IPS-18a (cell line): ENCODE data around the gene PALD1.

Experiments
- H3K27ac ChIP-seq: one replicate; pipeline ENCODE4 v1.5.1; 2013; ENCODE audit warnings: low read length
- H3K27me3 ChIP-seq: one replicate; pipeline ENCODE4 v1.6.1; 2013; ENCODE audit warnings: mild to moderate bottlenecking, low read length; ENCODE audit not compliant: control insufficient read depth, insufficient read depth
- H3K36me3 ChIP-seq: one replicate; pipeline ENCODE4 v1.6.1; 2013; ENCODE audit warnings: low read depth, low read length; ENCODE audit not compliant: control insufficient read depth
- H3K4me1 ChIP-seq: one replicate; pipeline ENCODE4 v1.6.1; 2013; ENCODE audit warnings: low read depth, low read length; ENCODE audit not compliant: control insufficient read depth
- H3K4me3 ChIP-seq: one replicate; pipeline ENCODE4 v1.5.1; 2013; ENCODE audit warnings: low read length
- H3K9ac ChIP-seq: one replicate; pipeline ENCODE4 v1.6.1; 2013; ENCODE audit warnings: mild to moderate bottlenecking, low read length, moderate library complexity
- H3K9me3 ChIP-seq: one replicate; pipeline ENCODE4 v1.6.1; 2013; ENCODE audit warnings: low read depth, low read length; ENCODE audit not compliant: control insufficient read depth

Gene PALD1

GRCh38 chr10:70459774-70460490 is 18.6 kb upstream of the PALD1 start:
- Histone ChIP-seq H3K4me3 (no peak overlapping the region), H3K36me3 (no peaks in the 10 kb centered on the region), H3K9me3 (no peaks in the 10 kb centered on the region), H3K4me1 (peaks cover 41% of the 10 kb centered on the region), H3K9ac (no peak overlapping the region), H3K27ac (no peak overlapping the region), H3K27me3 (peaks cover 60% of the 10 kb centered on the region)

- peaks cover 42% of the 10 kb centered on the region for H3K27me3 ChIP-seq
- no peak overlapping the region for H3K4me3 ChIP-seq
- H3K27ac ChIP-seq, result no peak overlapping the region
- no peak overlapping the region for H3K9ac ChIP-seq
- no peaks in the 10 kb centered on the region for H3K9me3 ChIP-seq
- H3K36me3 ChIP-seq, result no peaks in the 10 kb centered on the region
- H3K4me1 ChIP-seq, result peaks cover 25% of the 10 kb centered on the region
These were observed 16.9 kb upstream of the PALD1 start for GRCh38 chr10:70461397-70462348.

GRCh38 chr10:70462349-70462984 is 16.1 kb upstream of the PALD1 start:
- H3K9me3 ChIP-seq, result no peaks in the 10 kb centered on the region
- H3K9ac ChIP-seq, result no peak overlapping the region
- H3K27me3 ChIP-seq, result peaks cover 34% of the 10 kb centered on the region
- no peak overlapping the region for H3K4me3 ChIP-seq
- H3K27ac ChIP-seq, result no peak overlapping the region
- H3K36me3 ChIP-seq, result no peaks in the 10 kb centered on the region
- H3K4me1 ChIP-seq, result peaks cover 21% of the 10 kb centered on the region

- H3K9me3 ChIP-seq, result no peaks in the 10 kb centered on the region
- no peak overlapping the region for H3K4me3 ChIP-seq
- peaks cover 5% of the 10 kb centered on the region for H3K4me1 ChIP-seq
- H3K27me3 ChIP-seq, result peaks cover 6% of the 10 kb centered on the region
- H3K9ac ChIP-seq, result no peak overlapping the region
- H3K27ac ChIP-seq, result no peak overlapping the region
- H3K36me3 ChIP-seq, result no peaks in the 10 kb centered on the region
These were observed 13.3 kb upstream of the PALD1 start for GRCh38 chr10:70465278-70465677.

- H3K4me3 ChIP-seq, result no peak overlapping the region
- no peak overlapping the region for H3K9ac ChIP-seq
- H3K9me3 ChIP-seq, result no peaks in the 10 kb centered on the region
- no peak overlapping the region for H3K27ac ChIP-seq
- H3K36me3 ChIP-seq, result no peaks in the 10 kb centered on the region
- peaks cover 5% of the 10 kb centered on the region for H3K4me1 ChIP-seq
- peaks cover 3% of the 10 kb centered on the region for H3K27me3 ChIP-seq
These were observed 12.7 kb upstream of the PALD1 start for GRCh38 chr10:70465832-70466231.

GRCh38 chr10:70466951-70467350 is 11.6 kb upstream of the PALD1 start:
- no peaks in the 10 kb centered on the region for H3K36me3 ChIP-seq
- no peaks in the 10 kb centered on the region for H3K27me3 ChIP-seq
- H3K27ac ChIP-seq, result no peak overlapping the region
- H3K9ac ChIP-seq, result no peak overlapping the region
- H3K9me3 ChIP-seq, result no peaks in the 10 kb centered on the region
- H3K4me1 ChIP-seq, result peaks cover 5% of the 10 kb centered on the region
- H3K4me3 ChIP-seq, result no peak overlapping the region

- Histone ChIP-seq H3K27me3 (peaks cover 10% of the 10 kb centered on the region), H3K36me3 (no peaks in the 10 kb centered on the region), H3K4me1 (peaks cover 12% of the 10 kb centered on the region), H3K9me3 (no peaks in the 10 kb centered on the region), H3K9ac (no peak overlapping the region), H3K27ac (no peak overlapping the region), H3K4me3 (no peak overlapping the region)
These were observed 5.6 kb upstream of the PALD1 start for GRCh38 chr10:70472799-70473454.

GRCh38 chr10:70474780-70475179 is 3.8 kb upstream of the PALD1 start:
- Histone ChIP-seq H3K9ac (no peak overlapping the region), H3K4me3 (no peak overlapping the region), H3K27ac (no peak overlapping the region), H3K4me1 (peaks cover 12% of the 10 kb centered on the region), H3K36me3 (no peaks in the 10 kb centered on the region), H3K9me3 (no peaks in the 10 kb centered on the region), H3K27me3 (peaks cover 14% of the 10 kb centered on the region)

GRCh38 chr10:70475661-70476060 is 2.9 kb upstream of the PALD1 start:
- Histone ChIP-seq H3K9me3 (no peaks in the 10 kb centered on the region), H3K4me1 (peaks cover 19% of the 10 kb centered on the region), H3K9ac (no peak overlapping the region), H3K4me3 (no peak overlapping the region), H3K36me3 (no peaks in the 10 kb centered on the region), H3K27me3 (peaks cover 14% of the 10 kb centered on the region), H3K27ac (no peak overlapping the region)

- Histone ChIP-seq H3K27me3 (peaks cover 14% of the 10 kb centered on the region), H3K9me3 (no peaks in the 10 kb centered on the region), H3K27ac (no peak overlapping the region), H3K4me1 (peaks cover 20% of the 10 kb centered on the region), H3K36me3 (no peaks in the 10 kb centered on the region), H3K4me3 (no peak overlapping the region), H3K9ac (no peak overlapping the region)
These were observed 2.1 kb upstream of the PALD1 start for GRCh38 chr10:70476249-70477035.
